GM19025 (cell line): ENCODE measurements around the gene GHRHR.

Source experiments
- ATAC-seq: cut with Tn5 transposase; IDR thresholded peaks from one replicate; pipeline ENCODE4 v1.9.1; 2021; ENCODE audit warnings: mild to moderate bottlenecking, low read depth, moderate library complexity; ENCODE audit not compliant: unreplicated experiment

GHRHR gene

DNA sequence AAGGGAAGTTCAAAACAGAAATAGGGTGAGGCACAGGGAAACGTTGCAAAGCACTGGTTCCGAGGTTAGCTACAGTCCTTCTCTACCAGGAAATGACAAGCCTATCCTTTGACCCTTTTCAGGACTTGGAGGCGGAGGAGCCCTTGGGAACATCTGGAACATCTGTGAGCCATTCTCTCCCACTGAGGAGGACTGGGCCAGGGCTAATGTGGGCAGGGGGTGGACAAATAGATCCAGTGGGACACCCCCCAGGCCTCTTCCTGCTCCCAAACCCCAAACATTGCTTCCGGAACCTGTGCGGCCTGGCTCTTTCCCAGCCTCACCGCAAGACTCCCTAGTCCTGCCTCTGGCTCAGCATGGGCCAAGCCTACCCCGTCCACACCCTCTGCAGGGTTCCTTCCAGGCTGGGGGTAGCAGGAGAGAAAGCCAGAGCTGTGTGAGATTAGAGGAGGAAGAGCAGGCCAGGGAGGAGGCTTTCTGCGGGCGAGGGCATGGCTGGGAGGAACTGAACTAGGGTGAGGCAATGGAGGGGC, 36.5 kb downstream of the GHRHR start:
- ATAC-seq: no peak

DNA sequence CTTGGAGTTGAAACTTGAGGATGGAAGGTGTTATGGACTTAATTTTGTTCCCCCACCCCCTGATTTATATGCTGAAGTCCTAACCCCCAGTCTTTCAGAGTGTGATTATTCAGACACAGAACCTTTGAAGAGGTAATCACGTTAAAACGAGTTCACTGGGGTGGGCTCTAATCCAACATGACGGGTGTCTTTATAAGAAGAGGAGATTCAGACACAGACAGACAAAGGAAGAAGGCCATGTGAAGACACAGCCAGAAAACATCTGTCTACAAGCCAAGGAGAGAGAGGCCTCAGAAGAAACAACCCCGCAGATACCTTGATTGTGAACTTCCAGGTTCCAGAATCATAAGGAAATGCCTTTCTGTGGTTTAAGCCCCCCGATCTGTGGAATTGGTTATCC, 37.0 kb downstream of the GHRHR start:
- ATAC-seq: no peak

DNA sequence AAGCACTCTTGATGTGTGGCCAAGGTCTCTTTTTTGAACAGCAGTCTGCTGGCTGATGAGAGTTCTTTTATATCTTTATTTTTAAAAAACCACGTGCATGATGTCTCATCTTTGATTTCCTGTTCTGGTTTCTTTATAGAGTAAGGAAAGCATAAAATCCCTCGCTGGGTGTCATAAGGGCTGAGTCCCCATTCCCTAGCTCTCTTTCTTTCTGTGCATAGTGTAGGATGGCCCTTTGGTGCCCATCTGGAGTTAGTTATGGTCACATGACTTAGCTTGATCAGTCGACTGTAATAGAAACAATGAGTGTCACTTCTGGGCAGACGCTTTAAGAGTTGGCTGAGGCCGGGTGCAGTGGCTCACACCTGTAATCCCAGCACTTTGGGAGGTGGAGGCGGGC, 38.5 kb downstream of the GHRHR start:
- ATAC-seq: no peak

DNA sequence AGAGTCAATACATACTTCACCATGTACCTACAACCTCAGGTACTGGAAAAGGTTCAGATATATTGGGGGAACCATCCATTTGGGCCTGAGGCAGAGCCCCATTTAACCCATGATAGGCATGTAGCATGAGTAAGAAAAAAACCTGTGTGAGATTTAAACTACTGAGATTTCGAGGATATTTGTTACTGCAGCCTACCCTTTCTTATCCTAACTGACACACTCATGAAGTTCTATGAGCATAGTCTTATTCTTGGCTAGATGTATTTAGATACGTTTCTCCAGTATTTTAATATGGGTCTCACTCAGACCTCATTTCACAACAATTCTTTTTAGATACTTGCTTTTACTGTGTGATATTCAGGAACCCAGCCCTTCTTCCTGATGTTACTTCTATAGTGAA, 39.3 kb downstream of the GHRHR start:
- ATAC-seq: no peak

DNA sequence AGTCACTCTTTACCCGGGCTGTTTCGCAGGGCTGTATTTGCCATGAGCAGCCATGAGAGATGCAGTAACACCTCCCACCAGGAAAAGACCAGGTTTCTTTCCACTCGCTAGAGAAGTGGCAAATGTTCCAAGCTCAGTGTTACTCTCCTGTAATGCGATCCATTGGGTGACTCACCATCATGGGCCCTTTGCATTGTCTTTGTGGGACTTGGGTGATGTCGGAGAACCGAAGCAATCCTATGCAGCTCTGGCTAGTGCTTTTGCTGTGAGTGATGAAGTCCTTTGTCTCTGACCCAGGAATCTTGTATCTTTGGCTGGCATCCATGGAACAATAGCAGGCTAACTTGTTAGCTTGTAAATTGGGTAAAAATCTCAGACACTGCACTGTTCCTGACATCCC, 40.0 kb downstream of the GHRHR start:
- no peak for ATAC-seq

DNA sequence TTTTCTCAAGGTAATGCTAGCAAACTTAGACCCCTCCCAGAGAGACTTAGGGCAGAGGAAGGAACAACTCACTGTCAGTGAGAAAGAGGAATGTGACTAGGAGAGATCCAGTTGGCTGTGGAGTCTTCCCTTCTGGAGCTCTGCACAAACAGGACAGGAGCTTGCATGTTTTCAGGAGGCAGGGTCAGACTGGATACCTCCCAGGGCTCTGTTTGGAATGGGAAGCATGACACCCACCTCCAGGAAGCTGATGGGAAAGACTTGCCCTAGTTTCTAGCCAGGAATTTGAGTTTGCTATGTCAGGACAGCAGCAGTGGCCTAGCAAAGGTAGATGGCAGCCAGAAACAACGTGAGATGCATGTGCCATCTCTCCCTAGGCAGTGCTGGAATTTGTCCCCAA, 40.6 kb downstream of the GHRHR start:
- ATAC-seq: no peak

DNA sequence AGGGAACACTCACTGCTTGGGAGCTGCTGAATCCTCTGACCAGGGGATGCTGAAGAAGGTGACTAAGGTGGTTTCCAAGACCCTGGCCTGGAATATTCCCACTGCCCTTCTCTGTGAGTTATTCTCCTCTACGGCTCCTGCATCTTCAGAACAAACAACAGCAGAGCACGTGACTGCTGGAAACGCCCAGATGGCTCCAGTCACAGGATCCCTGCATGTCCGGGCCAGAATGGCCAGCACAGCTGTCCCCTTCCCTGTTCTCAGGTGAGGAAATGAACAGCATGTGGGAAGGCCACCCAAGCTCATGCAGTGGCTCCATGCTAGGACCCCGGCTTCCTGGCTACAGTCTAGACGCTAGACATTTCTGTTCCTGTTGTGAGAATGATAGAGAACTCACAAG, 43.1 kb downstream of the GHRHR start:
- no peak for ATAC-seq

DNA sequence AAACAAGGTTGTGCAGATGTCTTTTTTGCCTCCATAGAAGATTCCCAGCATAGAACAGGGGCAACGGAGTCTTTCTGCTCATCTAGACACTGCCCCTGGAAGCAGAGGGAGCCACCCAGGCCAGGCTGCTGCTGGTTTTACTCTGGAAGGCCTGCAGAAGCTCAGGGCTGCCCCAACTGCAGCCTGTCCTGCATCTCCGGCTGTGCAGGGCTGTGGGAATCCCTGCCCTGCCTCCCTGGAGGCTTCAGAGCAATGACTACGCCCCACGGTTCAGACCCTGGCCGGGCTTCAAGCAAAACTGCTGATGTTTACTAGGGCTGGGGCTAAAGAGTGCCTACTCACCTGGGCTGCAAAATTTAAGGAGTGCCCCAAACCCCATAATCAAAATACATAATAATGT, 43.9 kb downstream of the GHRHR start:
- ATAC-seq: no peak

DNA sequence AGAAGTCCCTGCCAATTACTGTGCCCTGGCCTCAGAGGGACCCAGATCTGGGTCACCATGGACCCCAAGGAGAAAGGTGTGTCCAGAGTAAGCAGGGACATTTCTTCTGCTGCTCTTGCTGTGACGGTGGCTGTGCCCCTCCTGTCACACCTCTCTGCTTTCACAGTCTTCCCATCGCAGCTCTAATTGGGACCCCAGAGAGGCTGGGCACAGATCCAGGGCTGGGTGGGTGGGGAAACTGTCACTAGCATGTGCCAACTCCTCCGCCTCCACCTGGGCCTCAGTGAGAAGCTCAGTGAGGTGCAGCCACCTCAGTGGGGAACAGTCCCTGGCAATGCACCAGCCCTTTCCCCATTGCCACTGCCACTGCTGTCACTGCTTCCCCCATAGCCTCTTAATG, 51.1 kb downstream of the GHRHR start:
- no peak for ATAC-seq

DNA sequence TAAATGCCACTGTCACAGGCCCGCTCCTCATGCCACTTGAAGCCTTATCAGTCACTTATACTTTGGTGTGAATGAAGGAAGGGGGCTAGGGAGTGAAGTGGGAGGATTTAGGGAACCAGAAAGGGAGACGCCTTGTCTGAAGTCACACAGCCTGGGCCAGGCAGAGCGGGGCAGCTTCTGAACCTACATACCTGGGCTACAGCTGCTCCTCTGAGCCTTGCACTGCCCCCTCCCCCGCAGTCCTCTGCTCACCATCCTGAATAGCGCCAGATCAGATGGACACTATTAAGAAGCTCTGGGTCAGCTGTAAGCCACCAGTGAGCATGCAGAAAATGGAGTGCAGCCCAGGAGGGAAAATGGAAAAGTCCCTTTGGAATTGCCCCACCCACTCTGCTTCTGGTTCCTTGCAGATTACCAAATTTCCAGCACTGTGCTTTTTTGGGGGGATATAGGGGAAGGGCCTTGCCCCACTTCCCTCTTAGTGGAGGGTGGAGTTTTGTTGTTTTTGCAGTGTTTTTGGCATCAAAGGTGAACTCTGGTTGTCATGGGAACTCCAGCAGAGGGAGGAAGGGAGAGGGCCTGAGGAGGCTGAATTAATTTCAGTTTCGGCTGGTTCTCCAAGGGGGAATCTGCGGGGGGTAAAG, 53.4 kb downstream of the GHRHR start:
- ATAC-seq: no peak

DNA sequence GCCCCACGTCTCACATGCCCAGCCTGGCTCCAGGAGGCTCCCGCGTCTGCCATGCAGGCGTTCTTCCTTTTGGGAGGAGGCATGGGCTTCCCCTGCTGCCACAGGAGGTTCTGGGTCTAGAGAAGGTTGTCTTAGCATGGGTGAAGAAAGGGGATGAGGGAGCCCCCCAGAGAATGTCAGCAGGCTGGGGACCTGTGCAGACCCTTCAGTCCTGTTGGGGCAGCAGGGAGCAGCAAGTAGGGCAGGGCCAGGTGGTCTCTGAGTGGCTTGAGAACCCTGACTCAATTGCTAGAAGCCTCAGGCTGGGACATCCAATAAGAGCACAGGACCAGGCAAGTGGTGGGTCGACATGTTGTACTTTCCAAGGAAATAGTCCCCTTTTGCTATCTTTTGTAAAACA, 54.0 kb downstream of the GHRHR start:
- no peak for ATAC-seq

DNA sequence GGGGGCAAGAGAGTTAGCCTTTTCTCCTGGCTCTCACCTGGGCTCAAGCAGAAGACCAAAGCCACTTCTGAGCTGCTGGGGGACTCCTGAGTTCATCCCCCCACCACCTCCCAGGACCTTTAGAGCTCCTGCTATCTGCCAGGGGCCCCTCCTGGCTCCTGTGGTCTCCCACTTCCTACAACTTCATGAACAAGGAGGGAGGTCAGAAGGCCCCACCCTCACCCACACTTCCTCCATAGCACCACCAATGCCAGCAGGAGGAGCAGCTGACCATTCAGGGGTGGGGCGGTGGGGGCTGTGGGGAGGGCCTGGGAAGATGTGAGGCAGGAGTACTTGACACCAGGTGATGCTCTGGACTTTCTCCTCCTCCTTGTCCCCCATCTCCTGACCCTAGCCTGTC, 55.8 kb downstream of the GHRHR start:
- no peak for ATAC-seq

DNA sequence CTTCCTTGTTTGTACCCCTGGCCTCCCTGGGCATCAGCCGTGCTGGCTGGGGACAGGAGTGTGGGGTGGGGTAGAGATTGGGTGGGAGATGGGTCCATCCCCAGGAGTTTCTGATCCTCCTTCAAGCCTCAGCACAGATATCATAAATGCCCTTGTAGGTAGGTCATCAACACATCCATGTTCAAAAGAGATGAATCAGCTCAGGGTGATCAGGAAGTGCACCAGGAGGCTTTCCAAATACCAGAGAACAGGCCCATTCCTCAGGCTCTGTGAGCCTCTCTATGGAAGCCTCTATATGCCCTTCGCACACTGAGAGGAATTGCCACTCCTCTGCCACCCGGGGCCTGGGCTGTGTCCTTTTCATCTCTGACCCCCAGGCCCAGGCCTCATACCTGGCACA, 56.4 kb downstream of the GHRHR start:
- ATAC-seq: no peak

DNA sequence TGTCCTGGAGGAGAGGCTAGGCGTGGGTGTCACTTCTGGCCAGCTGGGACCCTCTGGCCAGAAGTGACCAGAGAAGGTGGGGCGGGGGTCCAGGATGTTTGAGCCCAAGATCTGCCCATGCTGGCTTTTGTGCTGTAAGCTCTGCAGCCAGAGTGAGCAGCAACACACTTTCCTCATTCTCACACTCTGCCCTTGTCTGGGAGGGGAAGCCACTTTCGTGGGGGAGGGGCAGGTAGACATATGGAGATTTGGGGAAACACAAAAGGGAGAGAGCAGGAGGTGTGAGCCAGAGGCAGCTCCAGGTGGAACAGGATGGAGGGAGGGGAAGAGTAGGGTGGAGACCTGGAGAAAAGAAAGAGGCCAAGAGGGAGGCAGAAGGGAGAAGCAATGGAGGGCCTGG, 56.9 kb downstream of the GHRHR start:
- ATAC-seq: no peak

DNA sequence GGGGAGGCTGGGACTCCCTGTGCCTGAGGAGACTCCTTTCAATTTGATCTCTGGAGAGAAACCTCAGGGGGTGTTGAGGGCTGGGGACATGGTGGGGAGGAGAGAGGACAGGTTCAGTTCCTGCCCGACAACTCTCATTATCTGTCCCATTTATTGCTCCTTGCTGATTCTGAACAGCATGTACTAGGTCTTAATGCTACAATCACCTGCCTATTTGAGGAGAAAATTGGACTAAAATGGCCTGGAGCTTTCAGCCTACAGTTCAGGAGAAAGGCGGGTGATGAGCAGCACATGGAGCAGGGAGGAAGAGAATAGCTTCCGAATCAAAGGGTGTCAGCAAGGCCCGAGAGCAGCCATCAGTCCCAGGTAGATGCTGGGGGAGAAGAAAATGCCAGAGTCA, 58.4 kb downstream of the GHRHR start:
- ATAC-seq: no peak

DNA sequence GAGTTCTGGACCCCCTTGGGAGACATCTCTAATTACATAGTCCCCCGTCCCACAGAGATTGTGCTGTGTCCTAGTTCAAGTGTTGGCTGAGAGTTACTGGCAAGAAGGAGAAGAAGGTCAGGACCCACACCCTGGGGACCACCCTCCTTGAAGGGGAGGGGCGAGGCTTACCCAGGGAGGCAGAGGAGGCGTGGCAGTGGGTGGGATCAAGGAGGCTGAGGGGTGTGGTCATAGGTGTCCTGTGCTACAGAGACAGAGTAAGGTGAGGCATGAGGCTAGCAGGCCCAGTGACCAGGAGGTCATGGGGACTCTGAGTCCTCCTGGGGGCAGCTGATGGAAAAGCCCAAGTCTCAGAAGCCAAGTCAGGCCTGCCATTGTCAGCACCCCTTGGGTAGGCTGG, 59.0 kb downstream of the GHRHR start:
- no peak for ATAC-seq

DNA sequence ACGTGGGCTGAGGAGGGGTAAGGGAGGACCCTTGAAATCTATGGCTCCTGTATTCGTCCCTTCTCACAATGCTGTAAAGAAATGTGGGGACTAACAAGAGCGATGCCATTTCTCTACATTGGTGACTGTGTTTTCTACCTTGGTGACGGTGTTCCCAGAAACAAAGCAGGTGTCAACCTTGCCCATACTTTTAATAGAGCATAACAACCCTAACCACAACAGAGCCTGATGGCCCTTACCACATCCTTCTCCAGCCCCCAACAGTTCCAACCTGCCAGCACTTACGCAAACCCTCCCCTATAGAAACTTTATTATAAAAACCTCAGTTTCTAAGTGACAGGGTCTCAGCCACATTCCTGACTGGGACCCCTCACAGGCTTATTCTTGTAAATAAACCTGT, 60.1 kb downstream of the GHRHR start:
- no peak for ATAC-seq

DNA sequence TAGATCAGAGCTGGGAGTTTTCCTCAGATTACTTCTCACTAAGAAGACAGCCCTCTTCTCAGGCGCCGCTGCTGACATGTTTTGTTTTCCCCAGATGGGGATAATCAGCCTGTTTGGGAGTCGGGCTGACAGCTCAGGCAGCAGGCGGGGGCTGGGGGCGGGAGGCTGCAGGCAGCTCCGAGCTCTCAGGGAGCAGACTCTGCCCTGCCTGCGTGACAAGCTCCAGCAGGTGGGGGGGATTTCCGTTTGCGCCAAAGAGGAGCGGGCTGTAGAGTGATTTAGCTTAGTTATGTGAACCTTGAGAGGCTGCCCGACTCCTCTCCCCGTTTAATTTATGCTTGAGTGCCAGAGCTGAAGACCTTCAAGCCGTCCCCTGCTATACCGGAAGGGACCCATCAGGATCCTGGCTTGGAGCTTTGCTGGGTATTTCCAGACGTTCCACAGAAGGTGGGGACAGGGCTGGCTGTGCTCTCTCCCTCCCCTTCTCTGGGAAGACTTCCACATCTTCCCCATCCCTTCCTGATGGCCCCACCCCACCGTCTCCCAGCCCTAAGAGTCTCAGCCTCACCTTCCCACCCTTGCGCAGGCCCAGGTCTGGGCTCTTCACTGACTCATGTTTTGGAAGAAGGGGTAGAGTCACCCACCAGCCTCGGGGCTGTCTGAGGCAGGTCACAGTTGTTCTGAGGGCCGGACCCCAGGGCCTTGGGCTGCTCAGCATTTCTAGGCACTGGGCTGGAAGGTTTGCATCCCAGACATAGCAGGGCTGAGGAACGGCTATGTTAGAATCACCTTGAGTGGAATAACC, 63.6 kb downstream of the GHRHR start:
- ATAC-seq: peak; percentile 55

DNA sequence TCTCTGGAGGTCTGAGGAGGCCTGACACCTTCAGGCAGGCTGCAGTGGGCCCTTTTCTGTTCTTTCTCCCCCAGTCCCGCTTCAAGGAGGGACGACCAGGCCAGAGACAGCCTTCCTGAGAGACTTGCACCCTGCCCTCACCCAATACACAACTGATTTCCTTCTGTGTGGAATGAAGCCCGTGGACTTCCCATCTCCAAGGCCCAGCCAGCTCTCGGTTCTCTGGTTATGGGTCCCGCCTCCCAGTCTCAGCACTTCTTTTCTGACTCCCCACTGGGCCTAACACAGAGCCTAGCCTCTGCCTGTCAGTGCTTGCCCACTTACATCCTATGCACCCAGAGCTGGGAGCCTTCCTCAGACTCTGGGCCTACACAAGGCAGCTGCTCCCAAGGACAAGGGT, 64.3 kb downstream of the GHRHR start:
- ATAC-seq: no peak

DNA sequence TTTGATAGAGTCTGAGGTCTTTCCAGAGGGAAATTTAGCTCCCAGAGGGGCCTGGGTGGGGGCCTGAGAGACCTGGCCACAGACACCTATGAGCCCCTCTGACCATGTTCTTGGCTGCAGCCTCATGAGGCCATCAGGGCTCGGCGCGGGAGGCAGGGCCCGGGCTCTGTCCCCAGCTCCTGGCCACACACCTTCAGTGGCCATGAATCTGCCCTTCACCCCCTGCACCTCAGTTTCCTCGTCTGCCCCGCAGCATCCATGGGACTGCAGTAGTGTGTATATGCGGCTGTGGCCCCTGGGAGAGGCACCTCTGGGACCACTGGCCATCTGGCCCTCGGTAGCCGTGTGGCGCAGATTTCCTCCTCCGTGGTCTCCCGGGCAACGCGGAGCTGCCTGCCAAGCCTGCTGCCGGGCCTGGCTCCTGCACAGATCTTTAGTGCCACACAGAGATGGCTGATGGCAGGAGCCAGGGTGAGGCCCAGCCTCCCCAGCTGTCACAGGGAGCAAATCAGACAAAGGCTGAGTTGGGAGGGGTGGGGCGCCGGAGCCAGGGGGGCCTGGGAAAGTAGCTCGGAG, 64.8 kb downstream of the GHRHR start:
- no peak for ATAC-seq
